Suprapubic skin (tissue), 3 donors: ENCODE data around the gene TLX1.

Experiments
- EP300 ChIP-seq: sonication (generic); formaldehyde crosslinking; IDR thresholded peaks from one replicate; pipeline ENCODE4 v1.6.1; 2017; ENCODE audit warnings: antibody characterized with exemption
- POLR2A ChIP-seq, 2 donors: fragments of 450-650 bp; IDR thresholded peaks; one replicate each; pipeline ENCODE4 v1.6.1; 2017; ENCODE audit warnings: antibody characterized with exemption in 2 of 2, mild to moderate bottlenecking in 2 of 2, moderate library complexity in 2 of 2
- TF ChIP-seq, protein P1 (sequence below), 2 donors: fragments of 200-600 bp in 1 of 2; fragments of 450-650 bp in 1 of 2; sonication (generic) in 1 of 2; IDR thresholded peaks; one replicate each; pipeline ENCODE4 v1.5.1; 2016 to 2019; ENCODE audit warnings: antibody characterized with exemption in 2 of 2, mild to moderate bottlenecking in 1 of 2, moderate library complexity in 1 of 2

DNA sequence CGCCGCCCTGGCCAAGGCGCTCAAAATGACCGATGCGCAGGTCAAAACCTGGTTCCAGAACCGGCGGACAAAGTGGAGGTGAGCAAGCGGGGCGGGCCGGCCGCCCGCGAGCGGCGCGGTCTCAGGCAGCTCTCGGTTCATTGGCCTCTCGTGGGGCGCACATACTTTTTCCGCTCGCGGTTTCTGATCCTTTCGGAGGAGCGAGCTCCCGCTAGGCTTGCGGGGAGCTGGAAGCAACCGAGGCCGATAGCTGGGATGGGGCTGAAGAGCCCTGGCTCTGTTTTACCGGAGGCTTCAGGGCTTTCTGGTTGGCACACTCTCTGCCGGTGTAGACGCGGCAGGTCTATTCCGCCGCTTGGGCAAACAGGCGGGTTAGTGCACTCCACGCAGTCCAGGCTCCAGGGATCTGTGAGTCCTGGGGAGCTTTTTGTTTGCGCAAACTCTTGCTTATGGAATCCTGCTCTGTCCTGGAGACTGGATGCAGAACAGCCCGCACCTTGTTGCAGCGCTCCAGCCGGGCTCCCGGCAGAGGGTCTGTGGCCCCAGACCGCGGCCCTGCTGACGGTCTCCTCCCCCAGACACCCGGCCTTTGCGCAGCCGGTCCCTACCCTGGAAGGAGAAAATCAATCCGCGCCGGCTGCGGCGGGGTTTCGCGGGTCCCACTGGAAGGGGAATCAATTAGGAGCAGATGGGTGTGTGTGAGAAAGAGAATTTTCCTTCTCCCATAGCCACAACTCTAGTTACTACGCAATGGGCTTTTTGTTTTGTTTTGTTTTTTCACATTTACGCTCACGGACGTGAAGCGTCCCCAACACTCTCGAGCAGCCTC lies 3.4 kb downstream of the TLX1 start:
- TF ChIP-seq, protein P1, sequence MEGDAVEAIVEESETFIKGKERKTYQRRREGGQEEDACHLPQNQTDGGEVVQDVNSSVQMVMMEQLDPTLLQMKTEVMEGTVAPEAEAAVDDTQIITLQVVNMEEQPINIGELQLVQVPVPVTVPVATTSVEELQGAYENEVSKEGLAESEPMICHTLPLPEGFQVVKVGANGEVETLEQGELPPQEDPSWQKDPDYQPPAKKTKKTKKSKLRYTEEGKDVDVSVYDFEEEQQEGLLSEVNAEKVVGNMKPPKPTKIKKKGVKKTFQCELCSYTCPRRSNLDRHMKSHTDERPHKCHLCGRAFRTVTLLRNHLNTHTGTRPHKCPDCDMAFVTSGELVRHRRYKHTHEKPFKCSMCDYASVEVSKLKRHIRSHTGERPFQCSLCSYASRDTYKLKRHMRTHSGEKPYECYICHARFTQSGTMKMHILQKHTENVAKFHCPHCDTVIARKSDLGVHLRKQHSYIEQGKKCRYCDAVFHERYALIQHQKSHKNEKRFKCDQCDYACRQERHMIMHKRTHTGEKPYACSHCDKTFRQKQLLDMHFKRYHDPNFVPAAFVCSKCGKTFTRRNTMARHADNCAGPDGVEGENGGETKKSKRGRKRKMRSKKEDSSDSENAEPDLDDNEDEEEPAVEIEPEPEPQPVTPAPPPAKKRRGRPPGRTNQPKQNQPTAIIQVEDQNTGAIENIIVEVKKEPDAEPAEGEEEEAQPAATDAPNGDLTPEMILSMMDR (IDR thresholded peaks at IDR 0.05): no peak
- TF ChIP-seq EP300 (no peak), POLR2A (IDR thresholded peaks at IDR 0.05) (no peak)
